ENCODE results near the gene EIF3D. TPM values are rescaled to one million over a fixed set of nuclear protein-coding genes. Genes with fewer than 3 reads are reported as not detected.

The EIF3D gene
- total and polyA plus RNA-seq, 2 of the 13 experiments (the other 11 are each of a cell fraction or from before 2014, with no cell fraction given) = 118 to 274 TPM

- H3K9ac ChIP-seq (ENCODE audit: insufficient read depth, low read depth, low read length) = 0 out of 2 replicates have a peak overlapping the region, but pooled peaks have one; percentile 34
- no peaks in the 10 kb centered on the region for H3K79me2 ChIP-seq (ENCODE audit: insufficient read depth, low read length)
- no peak overlapping the region for H3K4me3 ChIP-seq (replicated peaks in 1 of 3; ENCODE audit: insufficient read depth in 1 of 3, low read depth in 2 of 3, low read length in 3 of 3)
- H2AFZ ChIP-seq (ENCODE audit: low read length) = no peak overlapping the region
- peak overlapping the region; percentile 51 for H3K4me2 ChIP-seq (ENCODE audit: low read depth, low read length)
- intact Hi-C loops (cut with micrococcal nuclease; ENCODE audit: unreplicated experiment) = loop anchor here (1.0 kb wide), 1 partner anchor 169 kb away; no protein-coding TSS in a partner anchor
- H3K27ac ChIP-seq (ENCODE audit: extremely low read length, insufficient read depth, low read length) = peak overlapping the region; percentile 45
- H3K27me3 ChIP-seq (ENCODE audit: control insufficient read depth in 1 of 2, insufficient read depth in 2 of 2, low read length in 2 of 2) = no peaks in the 10 kb centered on the region
- peaks cover 12 to 51% of the 10 kb centered on the region in 2 experiments; a peak in 4 of 5 replicates for H3K36me3 ChIP-seq (replicated peaks in 1 of 2; ENCODE audit: control insufficient read depth in 1 of 2, insufficient read depth in 2 of 2, low read length in 2 of 2)
- ChIA-PET CTCF (ENCODE audit: low intra/inter-chr PET ratio, low total read pairs) (interaction anchor here (2.0 kb wide), 1 partner anchor 169 kb away, joined by 20 read pairs; no protein-coding TSS in a partner anchor), POLR2A (interaction anchor here (0.7 to 2.2 kb wide), 8 partner anchors 8 to 127 kb away, joined by 3 to 18 read pairs (median 5); partner anchors contain the start of genes MYH9 and TXN2)
- H4K20me1 ChIP-seq (ENCODE audit: insufficient read depth, low read length) = no peaks in the 10 kb centered on the region
- no peaks in the 10 kb centered on the region for H3K9me3 ChIP-seq (ENCODE audit: low read length)
- peaks cover 10% of the 10 kb centered on the region for H3K4me1 ChIP-seq (ENCODE audit: insufficient read depth, low read length)
- DNase-seq (ENCODE audit: low spot score) = peak; percentile 76
- in situ Hi-C loops (cut with HindIII; ENCODE audit: extremely low pct_ligation_motif_present, low pct_unique_long_range_greater_than_20kb) = no loop called here
- no TSS peak for BruUV-seq (replicated peaks)
- WGBS (ENCODE audit: low lambda C conversion rate) = 40% methylated on average over 11 of the region's 14 CpGs
- ATAC-seq = peak; percentile 90
- peak; percentile 66 for FAIRE-seq
- no peak for TF ChIP-seq EHMT2 (IDR thresholded peaks at IDR 0.05; ENCODE audit: borderline replicate concordance, low read depth, low read length)
- no peak for TF ChIP-seq GZF1 (CRISPR knock-in tag; IDR thresholded peaks at IDR 0.05)
- 0 out of 2 replicates have a peak, but pooled peaks have one; percentile 29 for TF ChIP-seq ZNF274 (CRISPR knock-in tag; IDR thresholded peaks at IDR 0.05)
- TF ChIP-seq TFE3 (CRISPR knock-in tag; IDR thresholded peaks at IDR 0.05) = 0 out of 2 replicates have a peak, but pooled peaks have one; percentile 21
- TF ChIP-seq IKZF5 (CRISPR knock-in tag; IDR thresholded peaks at IDR 0.05) = peak; percentile 66; the same call in 1 of the 2 replicates
- TF ChIP-seq ZNF598 (CRISPR knock-in tag; IDR thresholded peaks at IDR 0.05; ENCODE audit: borderline replicate concordance) = peak; percentile 58; the same call in 1 of the 2 replicates
- no peak for TF ChIP-seq ZNF550 (CRISPR knock-in tag; IDR thresholded peaks at IDR 0.05; ENCODE audit: borderline replicate concordance)
- TF ChIP-seq ATAD3A (CRISPR knock-in tag; IDR thresholded peaks at IDR 0.05) = no peak
- TF ChIP-seq ZNF605 (CRISPR knock-in tag; IDR thresholded peaks at IDR 0.05) = 0 out of 2 replicates have a peak, but pooled peaks have one; percentile 23
- TF ChIP-seq ZNF614 (CRISPR knock-in tag; IDR thresholded peaks at IDR 0.05; ENCODE audit: borderline replicate concordance) = 0 out of 2 replicates have a peak, but pooled peaks have one; percentile 53
- no peak for TF ChIP-seq ZNF121 (CRISPR knock-in tag; IDR thresholded peaks at IDR 0.05)
- peak; percentile 29; the same call in 1 of the 2 replicates for TF ChIP-seq PATZ1 (CRISPR knock-in tag; IDR thresholded peaks at IDR 0.05)
- no peak for TF ChIP-seq ZNF749 (CRISPR knock-in tag; IDR thresholded peaks at IDR 0.05; ENCODE audit: borderline replicate concordance)
- TF ChIP-seq NFATC3 (CRISPR knock-in tag; IDR thresholded peaks at IDR 0.05) = no peak
- no peak for TF ChIP-seq ZNF101 (CRISPR knock-in tag; IDR thresholded peaks at IDR 0.05; ENCODE audit: borderline replicate concordance, low read depth)
- TF ChIP-seq FOXA1 (IDR thresholded peaks at IDR 0.05) = no peak
- TF ChIP-seq FOXA1 (CRISPR knock-in tag; IDR thresholded peaks at IDR 0.05) = no peak
- TF ChIP-seq RAD21 (CRISPR knock-in tag; IDR thresholded peaks at IDR 0.05) = peak; percentile 96
- no peak for TF ChIP-seq ZNF841 (CRISPR knock-in tag; IDR thresholded peaks at IDR 0.05; ENCODE audit: borderline replicate concordance)
- TF ChIP-seq SAP130 (CRISPR knock-in tag; IDR thresholded peaks at IDR 0.05; ENCODE audit: low read depth) = peak; percentile 36; the same call in 1 of the 2 replicates
Measured at GRCh38 chr22:36470162-36470993, 58.6 kb downstream of the EIF3D start.
